ENCODE measurements around the gene CAPN14.

CAPN14 gene

DNA sequence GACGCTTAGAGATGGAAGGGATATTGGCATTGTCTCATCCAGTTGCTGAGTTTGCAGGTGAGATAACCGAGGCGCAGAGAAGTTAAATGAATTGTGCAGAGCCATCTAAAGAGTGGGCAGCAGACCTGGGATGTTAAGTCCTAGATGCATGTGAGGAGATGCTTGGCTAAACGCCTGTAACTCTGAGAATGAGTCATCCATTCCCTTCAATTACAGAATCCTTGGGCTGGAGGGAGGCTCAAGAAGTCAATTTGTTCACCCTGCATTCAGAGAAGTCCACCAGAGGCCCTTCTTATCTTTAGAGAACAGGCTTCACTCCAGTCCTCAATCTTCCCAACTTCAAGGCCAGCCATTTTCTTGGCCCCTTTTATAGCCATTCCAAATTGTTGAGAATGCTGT is 18.2 kb upstream of the CAPN14 start:
- no peak overlapping the region for H3K4me3 ChIP-seq (ENCODE audit: insufficient read depth, low read depth, low read length)
- H3K4me1 ChIP-seq (ENCODE audit: control insufficient read depth, insufficient read depth, low read length) = peaks cover 11% of the 10 kb centered on the region
- H3K36me3 ChIP-seq (ENCODE audit: control insufficient read depth, insufficient read depth, low read length) = no peaks in the 10 kb centered on the region
- no peak overlapping the region for H3K27ac ChIP-seq (ENCODE audit: insufficient read depth, low read depth, low read length, poor library complexity, severe bottlenecking)
- 85 to 86% methylated on average over 4 of the region's 4 CpGs for WGBS, 2 experiments
- no peaks in the 10 kb centered on the region for H3K9me3 ChIP-seq (ENCODE audit: control insufficient read depth, low read length)
- no peaks in the 10 kb centered on the region for H3K27me3 ChIP-seq (ENCODE audit: control insufficient read depth, insufficient read depth, low read length, poor library complexity, severe bottlenecking)

DNA sequence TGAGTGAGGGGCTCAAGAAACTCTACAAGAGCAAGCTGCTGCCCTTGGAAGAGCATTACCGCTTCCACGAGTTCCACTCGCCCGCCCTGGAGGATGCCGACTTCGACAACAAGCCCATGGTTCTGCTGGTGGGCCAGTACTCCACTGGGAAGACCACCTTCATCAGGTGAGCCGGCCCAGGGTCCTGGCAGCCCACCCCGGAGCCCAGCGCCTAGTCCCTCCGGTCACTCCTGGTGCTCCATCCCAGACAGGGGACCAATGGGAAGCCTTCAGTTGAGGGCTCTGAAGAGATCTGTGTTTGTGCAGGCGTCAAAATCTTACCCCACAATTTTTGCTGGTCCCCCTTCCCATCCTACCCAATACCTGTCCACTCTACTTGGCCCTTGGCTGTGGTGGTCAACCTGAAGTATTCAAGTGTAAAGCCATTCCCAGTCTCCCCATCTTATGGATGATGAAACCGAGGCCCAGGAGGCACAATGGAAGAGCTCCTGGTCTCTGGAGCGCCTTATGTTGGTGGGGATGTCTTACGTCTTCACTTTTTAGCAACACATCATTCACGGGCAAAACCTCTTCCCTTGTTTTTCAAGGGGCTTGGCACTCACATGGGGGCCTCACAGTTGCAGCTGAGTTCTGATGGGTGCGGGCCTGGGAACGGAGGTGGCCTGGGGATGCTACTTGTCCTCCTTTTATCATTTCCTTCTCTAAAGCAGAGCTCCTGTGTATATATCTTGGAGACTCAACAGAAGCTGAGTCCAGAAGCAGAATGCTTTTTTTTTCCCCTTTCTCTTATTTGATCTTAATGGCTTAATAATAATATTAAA is 17.6 kb upstream of the CAPN14 start:
- Histone ChIP-seq H3K27me3 (ENCODE audit: control insufficient read depth, insufficient read depth, low read length, poor library complexity, severe bottlenecking) (no peaks in the 10 kb centered on the region), H3K36me3 (ENCODE audit: control insufficient read depth, insufficient read depth, low read length) (no peaks in the 10 kb centered on the region), H3K4me1 (ENCODE audit: control insufficient read depth, insufficient read depth, low read length) (peaks cover 11% of the 10 kb centered on the region), H3K27ac (ENCODE audit: insufficient read depth, low read depth, low read length, poor library complexity, severe bottlenecking) (no peak overlapping the region), H3K9me3 (ENCODE audit: control insufficient read depth, low read length) (no peaks in the 10 kb centered on the region), H3K4me3 (ENCODE audit: insufficient read depth, low read depth, low read length) (peak overlapping the region; percentile 60)
- WGBS, 2 experiments = 61 to 66% methylated on average over 17 of the region's 17 CpGs

DNA sequence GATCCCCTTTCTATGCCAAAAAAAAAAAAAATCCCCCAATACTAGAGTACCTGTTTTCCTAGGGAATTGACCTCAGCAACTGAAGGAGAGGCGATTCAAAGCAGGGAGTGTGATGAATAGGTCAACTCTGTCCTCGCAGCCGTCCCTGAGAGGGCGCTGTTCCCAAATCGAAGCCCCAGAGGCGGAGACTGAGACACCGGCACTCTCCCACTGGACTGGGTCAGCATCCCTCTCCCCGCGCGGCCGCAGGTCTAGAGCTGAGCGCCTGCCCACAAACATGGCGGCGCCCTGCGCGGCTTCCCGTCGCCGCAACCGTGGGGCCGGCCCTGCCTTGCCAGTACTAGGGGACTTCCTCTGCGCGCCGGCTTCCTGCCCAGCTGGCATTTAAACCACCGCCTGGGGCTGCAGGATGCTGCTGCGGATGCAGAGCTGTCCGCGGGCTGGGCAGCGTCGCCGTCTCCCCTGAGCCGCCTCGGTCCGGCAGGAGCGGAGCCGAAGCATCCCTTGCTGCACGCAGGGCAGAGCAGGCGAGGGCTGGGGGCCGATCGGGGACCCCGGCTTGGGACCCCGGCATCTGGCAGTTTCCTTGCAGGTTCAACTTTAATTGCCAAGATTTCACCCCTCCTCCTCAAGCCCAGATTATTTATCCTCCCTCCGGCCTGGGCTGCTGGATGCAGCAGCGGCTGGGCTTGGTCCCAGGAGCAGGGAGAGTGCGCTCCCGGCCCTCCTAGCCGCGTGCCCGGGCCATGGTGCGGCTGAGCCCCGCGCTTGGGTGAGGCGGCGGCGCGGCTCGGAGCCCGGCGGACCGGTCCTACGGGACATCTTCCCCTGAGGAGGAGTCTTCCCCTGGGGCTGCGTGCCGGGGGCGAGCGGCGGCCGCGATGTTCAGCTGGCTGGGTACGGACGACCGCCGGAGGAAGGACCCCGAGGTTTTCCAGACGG is 16.7 kb upstream of the CAPN14 start, which contains the start of gene EHD3:
TSS of gene EHD3 (plus strand) at position 412 of the 942 bp plus-strand sequence. CDS start at position 882, 470 bp downstream.
- no peak within 1 kb of the TSS for H3K27ac ChIP-seq (ENCODE audit: insufficient read depth, low read depth, low read length, poor library complexity, severe bottlenecking)
- WGBS, 2 experiments = 1% methylated on average over 74 of the region's 74 CpGs

DNA sequence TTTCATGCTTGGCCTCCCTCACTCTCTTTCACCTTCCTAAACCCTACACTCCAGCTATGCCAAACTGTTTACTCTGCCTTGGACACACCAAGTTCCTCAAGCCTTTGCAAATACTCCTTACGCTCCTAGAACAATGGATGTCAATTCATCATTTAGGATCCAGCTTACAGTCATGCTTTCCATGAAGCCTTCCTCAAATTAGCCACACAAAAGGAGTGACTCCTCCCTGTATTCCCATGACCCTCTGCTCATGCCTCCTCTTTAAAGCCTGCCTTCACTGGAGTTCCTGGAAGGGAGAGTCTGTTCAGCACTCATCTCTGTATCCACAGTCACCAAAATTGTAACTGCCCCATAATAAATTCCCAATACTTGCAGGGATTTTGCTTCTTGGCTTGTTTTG is 15.9 kb upstream of the CAPN14 start:
- 84 to 96% methylated on average over 1 of the region's 1 CpG for WGBS, 2 experiments
- Histone ChIP-seq H3K27me3 (ENCODE audit: control insufficient read depth, insufficient read depth, low read length, poor library complexity, severe bottlenecking) (no peaks in the 10 kb centered on the region), H3K9me3 (ENCODE audit: control insufficient read depth, low read length) (no peaks in the 10 kb centered on the region), H3K36me3 (ENCODE audit: control insufficient read depth, insufficient read depth, low read length) (no peaks in the 10 kb centered on the region), H3K4me1 (ENCODE audit: control insufficient read depth, insufficient read depth, low read length) (peaks cover 11% of the 10 kb centered on the region), H3K27ac (ENCODE audit: insufficient read depth, low read depth, low read length, poor library complexity, severe bottlenecking) (no peak overlapping the region), H3K4me3 (ENCODE audit: insufficient read depth, low read depth, low read length) (no peak overlapping the region)

More for the DNA sequence above, 16.7 kb upstream of the CAPN14 start, which contains the start of gene EHD3:
- no peaks in the 10 kb centered on the region for H3K9me3 ChIP-seq (ENCODE audit: control insufficient read depth, low read length)
- no peaks in the 10 kb centered on the region for H3K36me3 ChIP-seq (ENCODE audit: control insufficient read depth, insufficient read depth, low read length)
- H3K27me3 ChIP-seq (ENCODE audit: control insufficient read depth, insufficient read depth, low read length, poor library complexity, severe bottlenecking) = no peaks in the 10 kb centered on the region
- H3K4me3 ChIP-seq (ENCODE audit: insufficient read depth, low read depth, low read length) = peak within 1 kb of the TSS; percentile 60
- peaks cover 11% of the 10 kb centered on the region for H3K4me1 ChIP-seq (ENCODE audit: control insufficient read depth, insufficient read depth, low read length)

DNA sequence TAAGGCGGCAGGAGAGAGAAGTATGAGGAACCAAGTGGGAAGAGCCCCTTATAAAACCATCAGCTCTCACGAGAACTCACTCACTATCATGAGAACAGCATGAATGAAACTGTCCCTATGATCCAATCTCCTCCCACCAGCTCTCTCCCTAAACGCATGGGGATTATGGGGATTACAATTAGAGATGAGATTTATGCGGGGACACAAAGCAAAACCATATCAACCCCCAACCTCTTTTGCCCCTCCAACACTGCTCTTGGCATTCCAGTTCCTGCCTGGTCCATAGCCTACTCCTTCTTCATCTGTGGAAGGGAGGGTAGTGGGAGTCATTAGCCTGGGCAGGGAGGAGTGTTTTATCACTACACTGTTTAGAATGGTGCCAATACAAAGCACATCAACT is 15.3 kb upstream of the CAPN14 start:
- 83 to 92% methylated on average over 2 to 3 of the region's 4 CpGs for WGBS, 2 experiments
- Histone ChIP-seq H3K27me3 (ENCODE audit: control insufficient read depth, insufficient read depth, low read length, poor library complexity, severe bottlenecking) (no peaks in the 10 kb centered on the region), H3K4me1 (ENCODE audit: control insufficient read depth, insufficient read depth, low read length) (peaks cover 11% of the 10 kb centered on the region), H3K27ac (ENCODE audit: insufficient read depth, low read depth, low read length, poor library complexity, severe bottlenecking) (no peak overlapping the region), H3K36me3 (ENCODE audit: control insufficient read depth, insufficient read depth, low read length) (no peaks in the 10 kb centered on the region), H3K9me3 (ENCODE audit: control insufficient read depth, low read length) (no peaks in the 10 kb centered on the region), H3K4me3 (ENCODE audit: insufficient read depth, low read depth, low read length) (no peak overlapping the region)

DNA sequence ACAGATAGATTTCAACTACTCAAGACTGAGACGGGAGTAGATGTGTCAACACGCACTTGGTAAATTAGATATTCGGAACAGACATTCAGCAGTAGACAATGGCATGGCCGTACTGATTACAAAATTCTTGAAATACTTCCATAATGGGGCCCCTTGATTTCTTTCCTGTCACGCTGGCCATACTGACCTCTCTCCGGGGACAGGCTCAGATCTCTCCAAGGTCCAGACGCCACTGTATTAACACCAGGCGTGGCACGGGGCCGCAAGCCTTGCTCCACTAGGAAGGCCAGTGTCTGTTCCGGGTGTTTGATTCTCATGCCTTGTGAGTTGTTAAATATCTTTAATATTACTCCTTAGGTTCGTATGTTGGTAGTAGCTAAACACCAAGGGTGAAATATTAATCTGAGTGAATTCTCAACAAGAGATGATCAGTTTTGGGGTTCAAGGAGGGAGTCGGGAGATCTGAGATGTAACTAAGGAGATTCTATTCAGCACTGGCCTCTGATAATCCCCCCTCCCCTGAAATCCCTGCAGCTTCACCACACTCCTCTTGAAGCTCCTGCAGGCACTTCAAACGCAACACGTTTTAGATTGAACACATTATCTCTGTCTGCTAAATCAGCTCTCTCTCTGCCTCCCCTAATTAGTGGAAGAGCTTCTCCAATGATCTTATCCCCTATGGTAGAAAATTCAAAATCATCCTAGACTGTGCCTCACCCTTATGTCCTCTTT is 14.4 kb upstream of the CAPN14 start:
- H3K9me3 ChIP-seq (ENCODE audit: control insufficient read depth, low read length) = no peaks in the 10 kb centered on the region
- WGBS, 2 experiments = 90 to 92% methylated on average over 15 of the region's 15 CpGs

DNA sequence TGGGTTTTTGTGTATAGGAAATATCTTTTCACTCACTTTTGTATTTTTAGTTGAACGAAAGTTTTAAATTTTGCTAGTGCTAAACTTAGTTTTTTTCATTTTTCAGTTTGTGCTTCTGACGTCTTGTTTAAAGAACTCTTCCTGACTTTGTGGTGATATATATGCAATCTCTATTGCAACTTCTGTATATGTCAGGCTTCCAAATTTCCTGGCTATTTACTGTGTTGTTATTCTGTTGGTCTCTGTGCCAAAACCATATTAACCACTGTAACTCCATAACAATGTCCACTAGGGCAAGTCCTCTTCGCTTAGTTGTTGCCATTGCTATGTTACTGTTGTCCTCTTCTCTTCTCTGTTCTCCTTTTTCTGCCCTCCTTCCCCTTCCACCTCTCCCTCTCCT is 13.4 kb upstream of the CAPN14 start:
- no peaks in the 10 kb centered on the region for H3K27me3 ChIP-seq (ENCODE audit: control insufficient read depth, insufficient read depth, low read length, poor library complexity, severe bottlenecking)
- H3K27ac ChIP-seq (ENCODE audit: insufficient read depth, low read depth, low read length, poor library complexity, severe bottlenecking) = no peak overlapping the region
- no peak overlapping the region for H3K4me3 ChIP-seq (ENCODE audit: insufficient read depth, low read depth, low read length)
- no peaks in the 10 kb centered on the region for H3K9me3 ChIP-seq (ENCODE audit: control insufficient read depth, low read length)
- H3K36me3 ChIP-seq (ENCODE audit: control insufficient read depth, insufficient read depth, low read length) = no peaks in the 10 kb centered on the region
- 92 to 95% methylated on average over 3 of the region's 3 CpGs for WGBS, 2 experiments
- H3K4me1 ChIP-seq (ENCODE audit: control insufficient read depth, insufficient read depth, low read length) = peaks cover 11% of the 10 kb centered on the region

More for the DNA sequence above, 14.4 kb upstream of the CAPN14 start:
- H3K27me3 ChIP-seq (ENCODE audit: control insufficient read depth, insufficient read depth, low read length, poor library complexity, severe bottlenecking) = no peaks in the 10 kb centered on the region
- H3K4me1 ChIP-seq (ENCODE audit: control insufficient read depth, insufficient read depth, low read length) = peaks cover 11% of the 10 kb centered on the region
- no peaks in the 10 kb centered on the region for H3K36me3 ChIP-seq (ENCODE audit: control insufficient read depth, insufficient read depth, low read length)
- no peak overlapping the region for H3K4me3 ChIP-seq (ENCODE audit: insufficient read depth, low read depth, low read length)
- H3K27ac ChIP-seq (ENCODE audit: insufficient read depth, low read depth, low read length, poor library complexity, severe bottlenecking) = no peak overlapping the region

DNA sequence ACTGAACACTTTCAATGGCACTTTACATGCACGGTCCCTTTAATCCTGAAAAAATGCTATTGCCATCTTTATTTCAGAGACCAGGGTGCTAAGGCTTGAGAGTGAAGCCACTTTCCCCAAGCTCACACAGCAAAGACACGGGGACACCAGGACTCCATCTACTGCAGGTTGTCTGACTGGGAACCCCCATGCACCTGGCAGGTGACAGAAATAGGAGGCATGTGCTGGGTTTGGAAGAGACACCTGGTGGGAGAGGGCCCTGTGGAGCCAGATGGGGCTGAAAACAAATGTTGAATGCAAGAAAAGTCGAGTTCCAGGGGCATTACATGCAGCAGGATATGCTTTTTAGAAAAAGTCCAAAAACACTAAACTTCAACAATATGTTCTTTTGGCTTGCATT is 11.4 kb upstream of the CAPN14 start:
- no peaks in the 10 kb centered on the region for H3K27me3 ChIP-seq (ENCODE audit: control insufficient read depth, insufficient read depth, low read length, poor library complexity, severe bottlenecking)
- no peak overlapping the region for H3K4me3 ChIP-seq (ENCODE audit: insufficient read depth, low read depth, low read length)
- 85 to 88% methylated on average over 2 to 3 of the region's 3 CpGs for WGBS, 2 experiments
- no peak overlapping the region for H3K27ac ChIP-seq (ENCODE audit: insufficient read depth, low read depth, low read length, poor library complexity, severe bottlenecking)
- H3K4me1 ChIP-seq (ENCODE audit: control insufficient read depth, insufficient read depth, low read length) = peaks cover 5% of the 10 kb centered on the region
- H3K36me3 ChIP-seq (ENCODE audit: control insufficient read depth, insufficient read depth, low read length) = no peaks in the 10 kb centered on the region
- H3K9me3 ChIP-seq (ENCODE audit: control insufficient read depth, low read length) = no peaks in the 10 kb centered on the region

DNA sequence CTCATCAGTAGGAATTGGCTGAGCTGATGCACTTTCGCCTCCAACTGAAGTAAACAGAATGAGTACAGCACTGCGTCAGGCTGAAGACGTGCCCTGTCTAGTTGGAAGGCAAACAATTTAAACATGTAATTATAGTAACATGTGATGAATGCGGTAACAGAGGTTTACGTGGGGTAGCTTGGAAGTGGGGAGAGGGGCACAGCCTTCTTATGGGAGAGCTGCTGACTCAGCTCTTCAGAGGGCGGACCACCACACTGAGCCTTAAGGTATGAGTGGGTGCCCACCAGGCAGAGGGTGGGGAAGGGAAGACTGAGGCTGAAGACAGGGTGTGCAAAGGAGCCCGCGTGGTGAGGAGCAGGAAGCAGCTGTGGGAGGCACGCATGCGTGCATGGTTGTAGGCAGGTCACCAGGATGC is 10.4 kb upstream of the CAPN14 start:
- H3K9me3 ChIP-seq (ENCODE audit: control insufficient read depth, low read length) = no peaks in the 10 kb centered on the region
- H3K27me3 ChIP-seq (ENCODE audit: control insufficient read depth, insufficient read depth, low read length, poor library complexity, severe bottlenecking) = no peaks in the 10 kb centered on the region
- H3K27ac ChIP-seq (ENCODE audit: insufficient read depth, low read depth, low read length, poor library complexity, severe bottlenecking) = no peak overlapping the region
- WGBS, 2 experiments = 86 to 95% methylated on average over 10 of the region's 10 CpGs
- H3K4me3 ChIP-seq (ENCODE audit: insufficient read depth, low read depth, low read length) = no peak overlapping the region
- no peaks in the 10 kb centered on the region for H3K4me1 ChIP-seq (ENCODE audit: control insufficient read depth, insufficient read depth, low read length)
- no peaks in the 10 kb centered on the region for H3K36me3 ChIP-seq (ENCODE audit: control insufficient read depth, insufficient read depth, low read length)
